ENCODE results near the gene NCR3LG1.

The NCR3LG1 gene

GRCh38 chr11:17331669-17332068 lies 19.9 kb upstream of the NCR3LG1 start:
- no peak for TF ChIP-seq MAX (IDR thresholded peaks at IDR 0.05; ENCODE audit: low read depth, low read length)
- no peak for TF ChIP-seq MYC (IDR thresholded peaks at IDR 0.05; ENCODE audit: low read depth, low read length)
- no peak for TF ChIP-seq CTCF (IDR thresholded peaks at IDR 0.05; ENCODE audit: low read depth, low read length)
- TF ChIP-seq POLR2A (IDR thresholded peaks at IDR 0.05; ENCODE audit: extremely low read depth, insufficient read length): no peak
- no peak for DNase-seq (ENCODE audit: low read depth)
- H3K4me3 ChIP-seq (ENCODE audit: low read depth, low read length): no peak overlapping the region

GRCh38 chr11:17333799-17334586 lies 17.6 kb upstream of the NCR3LG1 start:
- no peak for DNase-seq (ENCODE audit: low read depth)
- TF ChIP-seq MYC (IDR thresholded peaks at IDR 0.05; ENCODE audit: low read depth, low read length): no peak
- TF ChIP-seq POLR2A (IDR thresholded peaks at IDR 0.05; ENCODE audit: extremely low read depth, insufficient read length): no peak
- no peak for TF ChIP-seq MAX (IDR thresholded peaks at IDR 0.05; ENCODE audit: low read depth, low read length)
- TF ChIP-seq CTCF (IDR thresholded peaks at IDR 0.05; ENCODE audit: low read depth, low read length): no peak
- no peak overlapping the region for H3K4me3 ChIP-seq (ENCODE audit: low read depth, low read length)

- H3K4me3 ChIP-seq (ENCODE audit: low read depth, low read length): no peak overlapping the region
- no peak for DNase-seq (ENCODE audit: low read depth)
- TF ChIP-seq MYC (IDR thresholded peaks at IDR 0.05; ENCODE audit: low read depth, low read length) (no peak), MAX (IDR thresholded peaks at IDR 0.05; ENCODE audit: low read depth, low read length) (no peak), CTCF (IDR thresholded peaks at IDR 0.05; ENCODE audit: low read depth, low read length) (no peak), POLR2A (IDR thresholded peaks at IDR 0.05; ENCODE audit: extremely low read depth, insufficient read length) (no peak)
Measured at GRCh38 chr11:17343257-17343656, 8.3 kb upstream of the NCR3LG1 start.

- no peak for DNase-seq (ENCODE audit: low read depth)
- TF ChIP-seq POLR2A (IDR thresholded peaks at IDR 0.05; ENCODE audit: extremely low read depth, insufficient read length) (no peak), CTCF (IDR thresholded peaks at IDR 0.05; ENCODE audit: low read depth, low read length) (no peak), MAX (IDR thresholded peaks at IDR 0.05; ENCODE audit: low read depth, low read length) (no peak), MYC (IDR thresholded peaks at IDR 0.05; ENCODE audit: low read depth, low read length) (no peak)
- no peak overlapping the region for H3K4me3 ChIP-seq (ENCODE audit: low read depth, low read length)
Measured at GRCh38 chr11:17343907-17344306, 7.7 kb upstream of the NCR3LG1 start.

- TF ChIP-seq CTCF (IDR thresholded peaks at IDR 0.05; ENCODE audit: low read depth, low read length) (no peak), MYC (IDR thresholded peaks at IDR 0.05; ENCODE audit: low read depth, low read length) (no peak), MAX (IDR thresholded peaks at IDR 0.05; ENCODE audit: low read depth, low read length) (no peak), POLR2A (IDR thresholded peaks at IDR 0.05; ENCODE audit: extremely low read depth, insufficient read length) (no peak)
- H3K4me3 ChIP-seq (ENCODE audit: low read depth, low read length): no peak overlapping the region
- no peak for DNase-seq (ENCODE audit: low read depth)
Measured at GRCh38 chr11:17347676-17348075, 3.9 kb upstream of the NCR3LG1 start.

Data from NB4 (cell line).